ENCODE results near the gene NES.

DNA sequence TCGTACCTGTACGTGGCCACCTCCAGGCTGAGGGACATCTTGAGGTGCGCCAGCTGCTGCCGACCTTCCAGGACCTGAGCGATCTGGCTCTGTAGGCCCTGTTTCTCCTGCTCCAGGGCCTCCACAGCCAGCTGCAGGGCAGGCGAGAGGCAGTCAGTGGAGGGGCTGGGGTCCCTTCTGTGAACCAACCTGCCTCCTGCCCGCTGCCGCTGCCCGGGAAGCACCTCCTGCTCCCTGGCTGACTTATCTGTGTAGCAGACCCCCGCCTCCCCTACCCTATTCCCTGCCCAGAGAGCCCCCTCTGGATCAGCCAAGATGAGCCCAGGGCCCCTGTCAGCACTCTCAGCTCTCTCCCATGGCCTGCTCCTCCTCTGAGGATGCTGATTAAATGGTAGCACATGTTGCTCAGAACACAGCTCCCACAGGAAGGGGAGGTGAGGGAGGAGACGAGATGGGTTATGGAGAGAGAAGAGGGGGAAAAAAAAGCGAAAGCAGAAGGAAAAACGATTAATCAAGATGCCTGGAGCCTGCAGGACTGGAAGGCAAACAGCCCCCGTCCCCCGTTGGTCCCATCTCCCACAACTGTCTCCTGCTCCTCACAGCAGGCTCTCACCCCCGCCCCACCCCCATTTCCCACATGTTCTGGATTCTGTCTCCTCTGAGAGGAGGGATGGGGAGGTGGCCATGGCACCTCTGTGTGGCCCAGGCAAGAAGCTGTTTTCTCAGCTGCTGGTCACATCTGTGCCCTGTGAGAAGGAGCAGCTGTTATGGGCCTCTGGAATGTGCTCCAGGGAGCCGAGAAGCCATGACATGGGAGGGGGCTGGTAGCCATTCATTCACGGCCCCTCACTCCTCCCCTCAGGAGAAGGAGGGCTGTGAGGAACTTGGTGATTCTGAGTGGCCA is 1.7 kb downstream of the NES start:
- TF ChIP-seq, protein P1, sequence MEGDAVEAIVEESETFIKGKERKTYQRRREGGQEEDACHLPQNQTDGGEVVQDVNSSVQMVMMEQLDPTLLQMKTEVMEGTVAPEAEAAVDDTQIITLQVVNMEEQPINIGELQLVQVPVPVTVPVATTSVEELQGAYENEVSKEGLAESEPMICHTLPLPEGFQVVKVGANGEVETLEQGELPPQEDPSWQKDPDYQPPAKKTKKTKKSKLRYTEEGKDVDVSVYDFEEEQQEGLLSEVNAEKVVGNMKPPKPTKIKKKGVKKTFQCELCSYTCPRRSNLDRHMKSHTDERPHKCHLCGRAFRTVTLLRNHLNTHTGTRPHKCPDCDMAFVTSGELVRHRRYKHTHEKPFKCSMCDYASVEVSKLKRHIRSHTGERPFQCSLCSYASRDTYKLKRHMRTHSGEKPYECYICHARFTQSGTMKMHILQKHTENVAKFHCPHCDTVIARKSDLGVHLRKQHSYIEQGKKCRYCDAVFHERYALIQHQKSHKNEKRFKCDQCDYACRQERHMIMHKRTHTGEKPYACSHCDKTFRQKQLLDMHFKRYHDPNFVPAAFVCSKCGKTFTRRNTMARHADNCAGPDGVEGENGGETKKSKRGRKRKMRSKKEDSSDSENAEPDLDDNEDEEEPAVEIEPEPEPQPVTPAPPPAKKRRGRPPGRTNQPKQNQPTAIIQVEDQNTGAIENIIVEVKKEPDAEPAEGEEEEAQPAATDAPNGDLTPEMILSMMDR (IDR thresholded peaks at IDR 0.05; ENCODE audit: low read length): no peak
- TF ChIP-seq EZH2 (optimal IDR thresholded peaks at IDR 0.05; ENCODE audit: low read depth, low read length): no peak

All from MM.1S (cell line).